Activated naive CD4-positive, alpha-beta T cell treated with anti-CD3 and anti-CD28 coated beads, Interleukin-2, amount 10 ng/mL, durations not matched to agents 7 days and 5 days (primary cell): ENCODE data around the gene PLXDC1.

Experiments used
- CTCF ChIA-PET: fragments of 350-600 bp; sonication (Branson Sonifier 250); formaldehyde crosslinking; loops from one replicate; lab custom pipeline; 2021; ENCODE audit warnings: antibody characterized with exemption; lab: Charles Lee
- DNase-seq: peaks from one replicate; pipeline ENCODE4 v3.0.0-alpha.2; 2020
- H3K27ac Mint-ChIP-seq: one replicate; pipeline ENCODE4 v1.8.0; 2021; ENCODE audit warnings: mild to moderate bottlenecking, moderate library complexity, mixed read lengths
- H3K27me3 Mint-ChIP-seq: one replicate; pipeline ENCODE4 v1.8.0; 2021; ENCODE audit warnings: mild to moderate bottlenecking, mixed read lengths
- H3K36me3 Mint-ChIP-seq: one replicate; pipeline ENCODE4 v1.8.0; 2021; ENCODE audit warnings: mixed read lengths
- H3K4me1 Mint-ChIP-seq: one replicate; pipeline ENCODE4 v1.8.0; 2021; ENCODE audit warnings: mixed read lengths
- H3K4me3 Mint-ChIP-seq: one replicate; pipeline ENCODE4 v1.8.0; 2021; ENCODE audit warnings: mild to moderate bottlenecking, moderate library complexity, mixed read lengths
- H3K9me3 Mint-ChIP-seq: one replicate; pipeline ENCODE4 v1.8.0; 2021; ENCODE audit warnings: mixed read lengths

The PLXDC1 gene

GRCh38 chr17:39193346-39193745 lies 41.9 kb upstream of the PLXDC1 start:
- H3K27me3 Mint-ChIP-seq, result no peaks in the 10 kb centered on the region
- CTCF ChIA-PET, result interaction anchor here (1.2 to 3.7 kb wide), 3 partner anchors 19 to 51 kb away, joined by 3 to 13 read pairs (median 4); no protein-coding TSS in a partner anchor

GRCh38 chr17:39192901-39193300 lies 41.5 kb upstream of the PLXDC1 start:
- H3K4me3 Mint-ChIP-seq, result no peak overlapping the region
- H3K27me3 Mint-ChIP-seq, result no peaks in the 10 kb centered on the region
- no peak for DNase-seq
- H3K36me3 Mint-ChIP-seq, result peaks cover 18% of the 10 kb centered on the region
- CTCF ChIA-PET, result interaction anchor here (1.2 to 3.7 kb wide), 4 partner anchors 18 to 51 kb away, joined by 3 to 13 read pairs (median 4); no protein-coding TSS in a partner anchor
- peaks cover 29% of the 10 kb centered on the region for H3K4me1 Mint-ChIP-seq
- no peaks in the 10 kb centered on the region for H3K9me3 Mint-ChIP-seq
- no peak overlapping the region for H3K27ac Mint-ChIP-seq

More at GRCh38 chr17:39193346-39193745, 41.9 kb upstream of the PLXDC1 start:
- Mint-ChIP-seq H3K4me1 (peaks cover 33% of the 10 kb centered on the region), H3K27ac (no peak overlapping the region), H3K4me3 (no peak overlapping the region), H3K9me3 (no peaks in the 10 kb centered on the region), H3K36me3 (peaks cover 18% of the 10 kb centered on the region)
- no peak for DNase-seq

GRCh38 chr17:39191750-39192510 lies 40.5 kb upstream of the PLXDC1 start:
- H3K4me1 Mint-ChIP-seq, result peaks cover 35% of the 10 kb centered on the region
- H3K4me3 Mint-ChIP-seq, result no peak overlapping the region
- peaks cover 22% of the 10 kb centered on the region for H3K36me3 Mint-ChIP-seq
- H3K9me3 Mint-ChIP-seq, result no peaks in the 10 kb centered on the region
- CTCF ChIA-PET, result interaction anchor here (0.7 to 1.5 kb wide), 5 partner anchors 17 to 209 kb away, joined by 3 to 4 read pairs (median 4); no protein-coding TSS in a partner anchor
- H3K27ac Mint-ChIP-seq, result no peak overlapping the region
- no peak for DNase-seq
- no peaks in the 10 kb centered on the region for H3K27me3 Mint-ChIP-seq

- no peaks in the 10 kb centered on the region for H3K9me3 Mint-ChIP-seq
- DNase-seq, result no peak
- CTCF ChIA-PET, result no interaction called here
- no peak overlapping the region for H3K27ac Mint-ChIP-seq
- H3K36me3 Mint-ChIP-seq, result peaks cover 31% of the 10 kb centered on the region
- peaks cover 8% of the 10 kb centered on the region for H3K4me1 Mint-ChIP-seq
- H3K27me3 Mint-ChIP-seq, result no peaks in the 10 kb centered on the region
- H3K4me3 Mint-ChIP-seq, result no peak overlapping the region
These were observed 35.9 kb upstream of the PLXDC1 start for GRCh38 chr17:39187152-39187830.

- CTCF ChIA-PET, result interaction anchor here (1.3 kb wide), 1 partner anchor 12 kb away, joined by 3 read pairs; no protein-coding TSS in a partner anchor
- Mint-ChIP-seq H3K4me3 (no peak overlapping the region), H3K36me3 (peaks cover 27% of the 10 kb centered on the region), H3K27ac (no peak overlapping the region), H3K4me1 (peaks cover 7% of the 10 kb centered on the region), H3K9me3 (no peaks in the 10 kb centered on the region), H3K27me3 (no peaks in the 10 kb centered on the region)
- DNase-seq, result no peak
These were observed 35.1 kb upstream of the PLXDC1 start for GRCh38 chr17:39186481-39187002.

GRCh38 chr17:39183720-39184119 lies 32.3 kb upstream of the PLXDC1 start:
- no peak for DNase-seq
- Mint-ChIP-seq H3K36me3 (peaks cover 26% of the 10 kb centered on the region), H3K4me1 (peaks cover 7% of the 10 kb centered on the region), H3K9me3 (no peaks in the 10 kb centered on the region), H3K27me3 (no peaks in the 10 kb centered on the region), H3K27ac (no peak overlapping the region), H3K4me3 (no peak overlapping the region)
- CTCF ChIA-PET, result interaction anchor here (1.0 to 3.0 kb wide), 2 partner anchors 9 to 62 kb away, joined by 3 to 16 read pairs; no protein-coding TSS in a partner anchor

GRCh38 chr17:39183045-39183444 lies 31.6 kb upstream of the PLXDC1 start:
- no peak overlapping the region for H3K4me3 Mint-ChIP-seq
- CTCF ChIA-PET, result interaction anchor here (1.0 to 3.0 kb wide), 3 partner anchors 8 to 62 kb away, joined by 3 to 16 read pairs (median 3); no protein-coding TSS in a partner anchor
- DNase-seq, result no peak
- H3K27me3 Mint-ChIP-seq, result no peaks in the 10 kb centered on the region
- H3K27ac Mint-ChIP-seq, result no peak overlapping the region
- peaks cover 7% of the 10 kb centered on the region for H3K4me1 Mint-ChIP-seq
- peaks cover 29% of the 10 kb centered on the region for H3K36me3 Mint-ChIP-seq
- H3K9me3 Mint-ChIP-seq, result no peaks in the 10 kb centered on the region

GRCh38 chr17:39181303-39181702 lies 29.9 kb upstream of the PLXDC1 start:
- peaks cover 38% of the 10 kb centered on the region for H3K36me3 Mint-ChIP-seq
- no peaks in the 10 kb centered on the region for H3K4me1 Mint-ChIP-seq
- H3K9me3 Mint-ChIP-seq, result no peaks in the 10 kb centered on the region
- no peak overlapping the region for H3K4me3 Mint-ChIP-seq
- H3K27me3 Mint-ChIP-seq, result no peaks in the 10 kb centered on the region
- H3K27ac Mint-ChIP-seq, result no peak overlapping the region
- CTCF ChIA-PET, result no interaction called here
- no peak for DNase-seq

GRCh38 chr17:39178536-39178935 lies 27.1 kb upstream of the PLXDC1 start:
- Mint-ChIP-seq H3K27me3 (no peaks in the 10 kb centered on the region), H3K4me1 (peaks cover 1% of the 10 kb centered on the region), H3K9me3 (no peaks in the 10 kb centered on the region), H3K4me3 (no peak overlapping the region), H3K27ac (no peak overlapping the region), H3K36me3 (peaks cover 28% of the 10 kb centered on the region)
- no peak for DNase-seq
- CTCF ChIA-PET, result interaction anchor here (7.5 kb wide), 1 partner anchor 15 kb away, joined by 121 read pairs; the partner anchor contains the start of gene ARL5C

GRCh38 chr17:39177256-39177655 lies 25.8 kb upstream of the PLXDC1 start:
- Mint-ChIP-seq H3K4me1 (peaks cover 14% of the 10 kb centered on the region), H3K27me3 (no peaks in the 10 kb centered on the region), H3K9me3 (no peaks in the 10 kb centered on the region), H3K27ac (no peak overlapping the region), H3K4me3 (no peak overlapping the region), H3K36me3 (peaks cover 20% of the 10 kb centered on the region)
- CTCF ChIA-PET, result interaction anchor here (1.6 to 7.5 kb wide), 3 partner anchors 13 to 194 kb away, joined by 6 to 121 read pairs (median 55); partner anchors contain the start of gene ARL5C
- DNase-seq, result no peak

GRCh38 chr17:39175695-39176093 lies 24.3 kb upstream of the PLXDC1 start:
- Mint-ChIP-seq H3K27ac (no peak overlapping the region), H3K4me1 (peaks cover 21% of the 10 kb centered on the region), H3K4me3 (no peak overlapping the region), H3K27me3 (peaks cover 13% of the 10 kb centered on the region), H3K36me3 (peaks cover 20% of the 10 kb centered on the region), H3K9me3 (no peaks in the 10 kb centered on the region)
- DNase-seq, result no peak
- CTCF ChIA-PET, result interaction anchor here (0.9 to 7.5 kb wide), 17 partner anchors 8 to 414 kb away, joined by 3 to 121 read pairs (median 6); partner anchors contain the start of gene ARL5C

GRCh38 chr17:39174920-39175694 lies 23.7 kb upstream of the PLXDC1 start:
- Mint-ChIP-seq H3K9me3 (no peaks in the 10 kb centered on the region), H3K4me1 (peaks cover 26% of the 10 kb centered on the region), H3K36me3 (peaks cover 20% of the 10 kb centered on the region), H3K27ac (peak overlapping the region; percentile 37), H3K4me3 (no peak overlapping the region), H3K27me3 (peaks cover 19% of the 10 kb centered on the region)
- CTCF ChIA-PET, result interaction anchor here (0.6 to 7.5 kb wide), 34 partner anchors 8 to 413 kb away, joined by 3 to 121 read pairs (median 4); partner anchors contain the start of genes ARL5C and RPL19
- DNase-seq, result peak; percentile 86
